HFFc6 (cell line): ENCODE results near the gene XPNPEP2. TPM values are rescaled to one million over a fixed set of nuclear protein-coding genes. Genes with fewer than 3 reads are reported as not detected.

Source experiments
- DNase-seq: peaks from one replicate; pipeline ENCODE4 v3.0.0-alpha.2; 2018
- H3K27ac Mint-ChIP-seq: 2 replicates; pipeline ENCODE4 v1.8.0; 2020; ENCODE audit warnings: mild to moderate bottlenecking, mixed read lengths
- H3K27me3 Mint-ChIP-seq: 2 replicates; pipeline ENCODE4 v1.8.0; 2021; ENCODE audit warnings: mild to moderate bottlenecking, moderate library complexity, mixed read lengths; ENCODE audit not compliant: insufficient read depth
- H3K36me3 Mint-ChIP-seq: 2 replicates; pipeline ENCODE4 v1.8.0; 2021; ENCODE audit warnings: low read depth, mixed read lengths
- H3K4me1 Mint-ChIP-seq: 2 replicates; pipeline ENCODE4 v1.8.0; 2020; ENCODE audit warnings: low read depth, mixed read lengths
- H3K4me3 Mint-ChIP-seq: 2 replicates; pipeline ENCODE4 v1.8.0; 2020; ENCODE audit warnings: mild to moderate bottlenecking, moderate library complexity, mixed read lengths
- H3K9me3 Mint-ChIP-seq: 2 replicates; pipeline ENCODE4 v1.8.0; 2020; ENCODE audit warnings: mild to moderate bottlenecking, mixed read lengths
- CTCF ChIP-seq: fragments of 200-600 bp; sonication (generic); IDR thresholded peaks from 2 replicates; pipeline ENCODE4 v1.5.0; 2021; ENCODE audit warnings: antibody characterized with exemption, mild to moderate bottlenecking
- total RNA-seq, 6 experiments: library from RNA; stranded (reverse); fragmentation: NEBNext Ultra II Directional; extraction: Animal tissue kit (Norgen Biotek cat#: 25700); gene quantifications; 2 replicates in 1 of 6; 3 replicates in 5 of 6; pipeline ENCODE4 v1.2.3, GENCODE V29; 2021

Gene XPNPEP2
- total RNA-seq, 6 experiments from 2014 or later, result not detected

- Mint-ChIP-seq H3K4me3 (no peak overlapping the region), H3K9me3 (no peaks in the 10 kb centered on the region), H3K4me1 (peaks cover 8% of the 10 kb centered on the region; the same call in 1 of the 2 replicates), H3K36me3 (no peaks in the 10 kb centered on the region), H3K27ac (no peak overlapping the region), H3K27me3 (peaks cover 12% of the 10 kb centered on the region)
- TF ChIP-seq CTCF, result no peak
- DNase-seq, result no peak
Observed at GRCh38 chrX:129695535-129695934, 43.2 kb upstream of the XPNPEP2 start.

- Mint-ChIP-seq H3K4me1 (peaks cover 8% of the 10 kb centered on the region; the same call in 1 of the 2 replicates), H3K27ac (no peak overlapping the region), H3K4me3 (no peak overlapping the region), H3K27me3 (peaks cover 14% of the 10 kb centered on the region), H3K9me3 (no peaks in the 10 kb centered on the region), H3K36me3 (no peaks in the 10 kb centered on the region)
- no peak for DNase-seq
- no peak for TF ChIP-seq CTCF
Observed at GRCh38 chrX:129695937-129696336, 42.8 kb upstream of the XPNPEP2 start.

GRCh38 chrX:129696463-129697155 lies 42.2 kb upstream of the XPNPEP2 start:
- no peaks in the 10 kb centered on the region for H3K36me3 Mint-ChIP-seq
- no peak for TF ChIP-seq CTCF
- H3K9me3 Mint-ChIP-seq, result no peaks in the 10 kb centered on the region
- H3K4me1 Mint-ChIP-seq, result peaks cover 8% of the 10 kb centered on the region; the same call in 1 of the 2 replicates
- H3K4me3 Mint-ChIP-seq, result no peak overlapping the region
- no peak overlapping the region for H3K27ac Mint-ChIP-seq
- peaks cover 16% of the 10 kb centered on the region for H3K27me3 Mint-ChIP-seq
- DNase-seq, result no peak

- Mint-ChIP-seq H3K4me1 (peaks cover 8% of the 10 kb centered on the region; the same call in 1 of the 2 replicates), H3K27me3 (peaks cover 16% of the 10 kb centered on the region), H3K27ac (no peak overlapping the region), H3K36me3 (no peaks in the 10 kb centered on the region), H3K4me3 (no peak overlapping the region), H3K9me3 (no peaks in the 10 kb centered on the region)
- no peak for DNase-seq
- TF ChIP-seq CTCF, result no peak
Observed at GRCh38 chrX:129697204-129697829, 41.5 kb upstream of the XPNPEP2 start.

- peaks cover 17% of the 10 kb centered on the region for H3K27me3 Mint-ChIP-seq
- no peak for TF ChIP-seq CTCF
- no peaks in the 10 kb centered on the region for H3K9me3 Mint-ChIP-seq
- H3K27ac Mint-ChIP-seq, result no peak overlapping the region
- no peak for DNase-seq
- H3K36me3 Mint-ChIP-seq, result no peaks in the 10 kb centered on the region
- no peak overlapping the region for H3K4me3 Mint-ChIP-seq
- H3K4me1 Mint-ChIP-seq, result peaks cover 8% of the 10 kb centered on the region; the same call in 1 of the 2 replicates
Observed at GRCh38 chrX:129698150-129698549, 40.6 kb upstream of the XPNPEP2 start.
